T-helper 1 cell treated with Interleukin-12 subunit alpha and Interleukin-12 subunit beta and Interleukin-4 antibody, amounts not matched to agents 30 ng/mL and 1 ng/mL, for 36 hours (primary cell): ENCODE measurements around the gene NT5DC4. TPM values are rescaled to one million over a fixed set of nuclear protein-coding genes. Genes with fewer than 3 reads are reported as not detected.
"Not testable (repeated sequence)": the region's sequence is repeated elsewhere in the genome, so short reads cannot be mapped to it uniquely, and the experiment has no call there.

Experiments used
- intact Hi-C: fragments of 100-400 bp; cut with micrococcal nuclease; formaldehyde crosslinking; loops from one replicate; pipeline ENCODE4 v1.15.1; 2024
- total RNA-seq: library from RNA; stranded (reverse); gene quantifications from 2 replicates; pipeline ENCODE4 v1.2.3, GENCODE V29; 2022

The NT5DC4 gene
- total RNA-seq, 1 donor from 2014 or later = not detected

- intact Hi-C loops = loop anchor here (1.0 kb wide), 1 partner anchor 9 kb away; no protein-coding TSS in a partner anchor
These were observed 20.7 kb upstream of the NT5DC4 start for GRCh38 chr2:112699984-112700667.

- intact Hi-C loops = no loop called here
These were observed 19.8 kb upstream of the NT5DC4 start for GRCh38 chr2:112701052-112701451.

- intact Hi-C loops = no loop called here
These were observed 17.1 kb upstream of the NT5DC4 start for GRCh38 chr2:112703684-112704083.

- intact Hi-C loops = no loop called here
These were observed 15.2 kb upstream of the NT5DC4 start for GRCh38 chr2:112705575-112705974.

GRCh38 chr2:112706170-112706664 is 14.6 kb upstream of the NT5DC4 start:
- intact Hi-C loops = loop anchor here (1.0 to 2.0 kb wide), 6 partner anchors 14 to 467 kb away; partner anchors contain the start of genes CHCHD5 and PSD4

- intact Hi-C loops = loop anchor here (1.0 to 2.0 kb wide), 6 partner anchors 15 to 466 kb away; partner anchors contain the start of genes CHCHD5 and PSD4
These were observed 13.9 kb upstream of the NT5DC4 start for GRCh38 chr2:112706947-112707346.

- intact Hi-C loops = no loop called here
These were observed 11.9 kb upstream of the NT5DC4 start for GRCh38 chr2:112708968-112709367.

GRCh38 chr2:112709703-112710102 is 11.1 kb upstream of the NT5DC4 start:
- intact Hi-C loops = no loop called here

GRCh38 chr2:112710956-112711750 is 9.7 kb upstream of the NT5DC4 start:
- intact Hi-C loops = no loop called here

GRCh38 chr2:112712465-112712864 is 8.4 kb upstream of the NT5DC4 start:
- intact Hi-C loops = no loop called here

GRCh38 chr2:112712903-112713584 is 7.8 kb upstream of the NT5DC4 start:
- intact Hi-C loops = no loop called here

- intact Hi-C loops = no loop called here
These were observed 7.3 kb upstream of the NT5DC4 start for GRCh38 chr2:112713585-112713925.

- intact Hi-C loops = no loop called here
These were observed 6.9 kb upstream of the NT5DC4 start for GRCh38 chr2:112713926-112714325.

- intact Hi-C loops = no loop called here
These were observed 6.5 kb upstream of the NT5DC4 start for GRCh38 chr2:112714331-112714730.

GRCh38 chr2:112714836-112715631 is 5.8 kb upstream of the NT5DC4 start:
- intact Hi-C loops = no loop called here

- intact Hi-C loops = not testable (repeated sequence)
These were observed 4.7 kb upstream of the NT5DC4 start for GRCh38 chr2:112716094-112716493.

- intact Hi-C loops = not testable (repeated sequence)
These were observed 3.9 kb upstream of the NT5DC4 start for GRCh38 chr2:112716826-112717352.

GRCh38 chr2:112718863-112719370 is 1.9 kb upstream of the NT5DC4 start:
- intact Hi-C loops = no loop called here

GRCh38 chr2:112721819-112722522 is 1.2 kb downstream of the NT5DC4 start:
- intact Hi-C loops = no loop called here
